OCI-LY7 (cell line): ENCODE results near the gene SYTL3.

Experiments
- EZH2phosphoT487 ChIP-seq: fragments of 200-600 bp; sonication (generic); IDR thresholded peaks from 2 replicates; pipeline ENCODE4 v1.6.1; 2018; ENCODE audit warnings: low read depth, borderline replicate concordance, mild to moderate bottlenecking, mixed run types, antibody characterized with exemption, low read length, moderate library complexity, mixed read lengths
- TF ChIP-seq, protein P1 (sequence below): fragments of 200-600 bp; sonication (generic); conservative IDR thresholded peaks from 2 replicates; pipeline ENCODE4 v1.5.1; 2014; ENCODE audit warnings: mild to moderate bottlenecking, antibody characterized with exemption, low read length, moderate library complexity, mixed read lengths

- TF ChIP-seq, protein P1, sequence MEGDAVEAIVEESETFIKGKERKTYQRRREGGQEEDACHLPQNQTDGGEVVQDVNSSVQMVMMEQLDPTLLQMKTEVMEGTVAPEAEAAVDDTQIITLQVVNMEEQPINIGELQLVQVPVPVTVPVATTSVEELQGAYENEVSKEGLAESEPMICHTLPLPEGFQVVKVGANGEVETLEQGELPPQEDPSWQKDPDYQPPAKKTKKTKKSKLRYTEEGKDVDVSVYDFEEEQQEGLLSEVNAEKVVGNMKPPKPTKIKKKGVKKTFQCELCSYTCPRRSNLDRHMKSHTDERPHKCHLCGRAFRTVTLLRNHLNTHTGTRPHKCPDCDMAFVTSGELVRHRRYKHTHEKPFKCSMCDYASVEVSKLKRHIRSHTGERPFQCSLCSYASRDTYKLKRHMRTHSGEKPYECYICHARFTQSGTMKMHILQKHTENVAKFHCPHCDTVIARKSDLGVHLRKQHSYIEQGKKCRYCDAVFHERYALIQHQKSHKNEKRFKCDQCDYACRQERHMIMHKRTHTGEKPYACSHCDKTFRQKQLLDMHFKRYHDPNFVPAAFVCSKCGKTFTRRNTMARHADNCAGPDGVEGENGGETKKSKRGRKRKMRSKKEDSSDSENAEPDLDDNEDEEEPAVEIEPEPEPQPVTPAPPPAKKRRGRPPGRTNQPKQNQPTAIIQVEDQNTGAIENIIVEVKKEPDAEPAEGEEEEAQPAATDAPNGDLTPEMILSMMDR = no peak
- TF ChIP-seq EZH2phosphoT487 = no peak
Measured at GRCh38 chr6:158609455-158610155, 40.2 kb upstream of the SYTL3 start.
